Body of pancreas (tissue), 4 donors: ENCODE results near the gene NSFL1C.
A peak's percentile ranks its signal among the peaks of the same experiment; 100 is the strongest.

Source experiments
- POLR2A ChIP-seq, 3 donors: fragments of 450-650 bp; IDR thresholded peaks; one replicate each; pipeline ENCODE4 v1.6.1; 2016; ENCODE audit warnings: antibody characterized with exemption in 3 of 3, mild to moderate bottlenecking in 2 of 3
- TF ChIP-seq, protein P1 (sequence below), 7 experiments: fragments of 450-650 bp in 4 of 7; fragments of 200-600 bp in 3 of 7; sonication (generic) in 3 of 7; IDR thresholded peaks; one replicate each; pipeline ENCODE4 v1.5.1; 2016 to 2019; ENCODE audit warnings: antibody characterized with exemption in 7 of 7

DNA sequence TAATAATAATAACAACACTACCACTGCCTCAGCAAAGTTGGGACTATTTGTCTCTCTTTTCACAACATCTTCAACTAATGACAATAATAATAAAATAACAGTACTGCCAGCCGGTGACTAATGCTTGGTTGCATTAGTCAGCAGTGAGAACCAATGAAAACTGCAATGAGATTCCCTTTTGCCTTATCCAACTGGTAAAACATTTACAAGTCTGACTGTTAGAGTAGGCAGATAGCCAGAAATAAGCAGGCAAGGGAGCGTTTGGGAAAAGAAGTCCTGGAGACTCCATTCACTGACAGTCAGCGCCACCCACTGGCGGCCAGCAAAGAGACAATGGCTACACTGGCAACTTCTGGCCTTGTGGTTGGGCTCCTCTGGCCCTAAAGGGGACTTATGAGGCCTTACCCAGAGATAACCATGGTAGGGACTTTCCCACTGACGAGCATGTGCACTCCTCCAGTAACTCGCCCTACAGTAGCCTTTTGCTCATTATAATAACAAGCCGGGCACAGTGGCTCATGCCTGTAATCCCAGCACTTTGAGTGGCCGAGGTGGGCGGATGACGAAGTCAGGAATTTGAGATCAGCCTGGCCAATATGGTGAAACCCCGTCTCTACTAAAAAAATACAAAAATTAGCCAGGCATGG is 3.4 kb upstream of the NSFL1C start:
- peak in 1 of 3 donors; percentile 36 for TF ChIP-seq POLR2A (IDR thresholded peaks at IDR 0.05)
- TF ChIP-seq, protein P1, sequence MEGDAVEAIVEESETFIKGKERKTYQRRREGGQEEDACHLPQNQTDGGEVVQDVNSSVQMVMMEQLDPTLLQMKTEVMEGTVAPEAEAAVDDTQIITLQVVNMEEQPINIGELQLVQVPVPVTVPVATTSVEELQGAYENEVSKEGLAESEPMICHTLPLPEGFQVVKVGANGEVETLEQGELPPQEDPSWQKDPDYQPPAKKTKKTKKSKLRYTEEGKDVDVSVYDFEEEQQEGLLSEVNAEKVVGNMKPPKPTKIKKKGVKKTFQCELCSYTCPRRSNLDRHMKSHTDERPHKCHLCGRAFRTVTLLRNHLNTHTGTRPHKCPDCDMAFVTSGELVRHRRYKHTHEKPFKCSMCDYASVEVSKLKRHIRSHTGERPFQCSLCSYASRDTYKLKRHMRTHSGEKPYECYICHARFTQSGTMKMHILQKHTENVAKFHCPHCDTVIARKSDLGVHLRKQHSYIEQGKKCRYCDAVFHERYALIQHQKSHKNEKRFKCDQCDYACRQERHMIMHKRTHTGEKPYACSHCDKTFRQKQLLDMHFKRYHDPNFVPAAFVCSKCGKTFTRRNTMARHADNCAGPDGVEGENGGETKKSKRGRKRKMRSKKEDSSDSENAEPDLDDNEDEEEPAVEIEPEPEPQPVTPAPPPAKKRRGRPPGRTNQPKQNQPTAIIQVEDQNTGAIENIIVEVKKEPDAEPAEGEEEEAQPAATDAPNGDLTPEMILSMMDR (IDR thresholded peaks at IDR 0.05) = peak; percentile 67 to 96 (median 94)
